ENCODE data around the gene TIMM17A.
"Not testable (repeated sequence)": the region's sequence is repeated elsewhere in the genome, so short reads cannot be mapped to it uniquely, and the experiment has no call there.

TIMM17A gene

GRCh38 chr1:202016811-202017748, 61.8 kb downstream of the TIMM17A start:
- Histone ChIP-seq H3K36me3 (ENCODE audit: control insufficient read depth, insufficient read depth, low read length) (peaks cover 35% of the 10 kb centered on the region), H3K27ac (ENCODE audit: low read depth, low read length) (no peak overlapping the region), H3K27me3 (ENCODE audit: control insufficient read depth, insufficient read depth, low read length) (no peaks in the 10 kb centered on the region), H3K9ac (ENCODE audit: low read length) (no peak overlapping the region), H3K9me3 (ENCODE audit: control insufficient read depth, insufficient read depth, low read depth, low read length) (no peaks in the 10 kb centered on the region), H3K4me1 (ENCODE audit: control insufficient read depth, insufficient read depth, low read length) (peaks cover 23% of the 10 kb centered on the region), H3K4me3 (ENCODE audit: low read depth, low read length) (no peak overlapping the region)

GRCh38 chr1:202017749-202018467, 62.6 kb downstream of the TIMM17A start:
- H3K9ac ChIP-seq (ENCODE audit: low read length), result no peak overlapping the region
- H3K4me3 ChIP-seq (ENCODE audit: low read depth, low read length), result no peak overlapping the region
- no peaks in the 10 kb centered on the region for H3K27me3 ChIP-seq (ENCODE audit: control insufficient read depth, insufficient read depth, low read length)
- peaks cover 23% of the 10 kb centered on the region for H3K4me1 ChIP-seq (ENCODE audit: control insufficient read depth, insufficient read depth, low read length)
- no peak overlapping the region for H3K27ac ChIP-seq (ENCODE audit: low read depth, low read length)
- H3K36me3 ChIP-seq (ENCODE audit: control insufficient read depth, insufficient read depth, low read length), result peaks cover 30% of the 10 kb centered on the region
- H3K9me3 ChIP-seq (ENCODE audit: control insufficient read depth, insufficient read depth, low read depth, low read length), result no peaks in the 10 kb centered on the region

- no peak overlapping the region for H3K4me3 ChIP-seq (ENCODE audit: low read depth, low read length)
- no peaks in the 10 kb centered on the region for H3K27me3 ChIP-seq (ENCODE audit: control insufficient read depth, insufficient read depth, low read length)
- H3K4me1 ChIP-seq (ENCODE audit: control insufficient read depth, insufficient read depth, low read length), result peaks cover 25% of the 10 kb centered on the region
- no peak overlapping the region for H3K9ac ChIP-seq (ENCODE audit: low read length)
- H3K9me3 ChIP-seq (ENCODE audit: control insufficient read depth, insufficient read depth, low read depth, low read length), result no peaks in the 10 kb centered on the region
- no peak overlapping the region for H3K27ac ChIP-seq (ENCODE audit: low read depth, low read length)
- H3K36me3 ChIP-seq (ENCODE audit: control insufficient read depth, insufficient read depth, low read length), result peaks cover 22% of the 10 kb centered on the region
Observed at GRCh38 chr1:202018468-202019234, 63.3 kb downstream of the TIMM17A start.

- H3K27me3 ChIP-seq (ENCODE audit: control insufficient read depth, insufficient read depth, low read length); H3K4me3 ChIP-seq (ENCODE audit: low read depth, low read length); H3K9ac ChIP-seq (ENCODE audit: low read length); H3K9me3 ChIP-seq (ENCODE audit: control insufficient read depth, insufficient read depth, low read depth, low read length); H3K27ac ChIP-seq (ENCODE audit: low read depth, low read length): not testable (repeated sequence)
- Histone ChIP-seq H3K36me3 (ENCODE audit: control insufficient read depth, insufficient read depth, low read length) (peaks cover 17% of the 10 kb centered on the region), H3K4me1 (ENCODE audit: control insufficient read depth, insufficient read depth, low read length) (peaks cover 25% of the 10 kb centered on the region)
Observed at GRCh38 chr1:202019235-202019558, 63.9 kb downstream of the TIMM17A start.

All from HUES6 (cell line).